Measurements from ENCODE around the gene ODAD4.
A peak's percentile ranks its signal among the peaks of the same experiment; 100 is the strongest.

The ODAD4 gene, protein sequence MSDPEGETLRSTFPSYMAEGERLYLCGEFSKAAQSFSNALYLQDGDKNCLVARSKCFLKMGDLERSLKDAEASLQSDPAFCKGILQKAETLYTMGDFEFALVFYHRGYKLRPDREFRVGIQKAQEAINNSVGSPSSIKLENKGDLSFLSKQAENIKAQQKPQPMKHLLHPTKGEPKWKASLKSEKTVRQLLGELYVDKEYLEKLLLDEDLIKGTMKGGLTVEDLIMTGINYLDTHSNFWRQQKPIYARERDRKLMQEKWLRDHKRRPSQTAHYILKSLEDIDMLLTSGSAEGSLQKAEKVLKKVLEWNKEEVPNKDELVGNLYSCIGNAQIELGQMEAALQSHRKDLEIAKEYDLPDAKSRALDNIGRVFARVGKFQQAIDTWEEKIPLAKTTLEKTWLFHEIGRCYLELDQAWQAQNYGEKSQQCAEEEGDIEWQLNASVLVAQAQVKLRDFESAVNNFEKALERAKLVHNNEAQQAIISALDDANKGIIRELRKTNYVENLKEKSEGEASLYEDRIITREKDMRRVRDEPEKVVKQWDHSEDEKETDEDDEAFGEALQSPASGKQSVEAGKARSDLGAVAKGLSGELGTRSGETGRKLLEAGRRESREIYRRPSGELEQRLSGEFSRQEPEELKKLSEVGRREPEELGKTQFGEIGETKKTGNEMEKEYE

DNA sequence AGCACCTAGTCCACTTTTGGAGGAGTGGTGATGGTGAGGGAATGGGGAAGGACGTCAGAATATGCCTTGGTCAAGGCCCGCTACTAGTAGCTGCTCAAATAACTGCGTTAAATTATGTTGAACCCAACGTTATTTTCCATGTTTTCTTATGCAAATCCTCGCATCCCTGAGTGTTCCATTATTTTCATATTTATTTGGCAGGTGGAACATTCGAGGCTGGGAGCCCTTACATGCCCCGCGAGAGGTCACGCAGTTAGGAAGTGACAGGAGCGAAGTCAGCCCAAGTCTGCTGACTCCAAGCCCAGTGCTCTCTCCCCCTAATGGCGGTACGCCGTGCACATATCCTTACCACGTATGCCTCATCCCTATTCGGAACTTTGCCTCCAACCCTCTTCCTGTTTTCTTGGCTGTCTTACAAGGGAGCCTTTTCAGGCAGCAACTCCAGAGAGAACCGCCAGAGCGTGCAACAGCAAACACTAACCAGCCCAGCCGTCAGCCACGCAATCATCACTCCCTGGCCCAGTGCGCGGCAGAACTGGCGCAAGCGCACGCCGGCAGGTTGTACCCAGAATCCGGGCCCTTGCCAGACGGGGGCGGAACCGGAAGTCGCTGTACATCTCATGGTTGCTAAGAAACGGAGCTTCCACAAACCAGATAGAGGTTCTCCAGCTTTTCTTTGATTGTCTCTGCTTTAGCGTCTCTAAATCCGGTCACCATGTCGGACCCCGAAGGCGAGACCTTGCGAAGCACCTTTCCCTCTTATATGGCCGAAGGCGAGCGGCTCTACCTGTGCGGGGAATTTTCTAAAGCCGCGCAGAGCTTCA lies at the start of gene ODAD4:
TSS of gene ODAD4 (plus strand) at position 609 of the 824 bp plus-strand sequence. CDS start at position 716, 107 bp downstream.
- peak; percentile 73 to 97 (median 92) for DNase-seq

DNA sequence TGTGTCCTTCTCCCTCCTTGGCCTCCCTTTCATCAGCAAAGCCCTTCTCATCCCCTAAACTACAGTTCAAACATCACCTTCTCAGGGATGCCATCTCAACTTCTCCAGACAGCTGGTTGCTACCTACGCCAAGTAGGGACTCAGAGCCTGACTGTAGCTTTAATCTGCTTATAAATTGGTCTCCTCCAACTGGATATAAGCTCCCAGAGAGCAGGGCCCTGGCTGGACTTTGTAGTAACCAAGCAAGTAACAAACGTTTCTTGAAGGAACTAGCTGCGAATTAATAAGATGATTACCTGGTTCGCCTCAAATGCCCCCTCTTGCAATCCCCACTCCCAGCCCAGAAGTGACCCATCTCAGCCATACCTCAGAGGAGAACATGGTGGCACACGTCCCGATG lies 47.7 kb upstream of the ODAD4 start:
- no peak for DNase-seq

DNA sequence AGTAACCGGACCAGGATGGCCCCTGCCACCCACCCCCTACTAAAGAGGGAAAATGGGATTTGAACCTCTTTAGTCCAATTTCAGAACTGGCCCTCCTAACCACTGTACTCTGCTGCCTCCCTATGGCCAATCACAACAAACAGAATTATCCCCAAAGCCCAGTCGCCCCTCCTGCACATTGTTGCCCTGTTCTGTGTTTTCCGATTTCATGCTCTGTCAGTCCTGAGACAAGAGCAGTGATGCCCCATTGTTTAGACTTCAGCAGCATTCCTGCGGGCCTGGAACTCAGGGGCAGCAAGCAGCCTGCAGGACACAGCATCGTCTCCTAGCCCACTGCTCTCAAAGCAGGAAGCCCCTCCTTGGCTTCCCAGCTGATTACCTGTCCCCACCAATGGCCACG lies 44.7 kb upstream of the ODAD4 start:
- DNase-seq, result peak in 2 of 58 donors; percentile 1 to 5

DNA sequence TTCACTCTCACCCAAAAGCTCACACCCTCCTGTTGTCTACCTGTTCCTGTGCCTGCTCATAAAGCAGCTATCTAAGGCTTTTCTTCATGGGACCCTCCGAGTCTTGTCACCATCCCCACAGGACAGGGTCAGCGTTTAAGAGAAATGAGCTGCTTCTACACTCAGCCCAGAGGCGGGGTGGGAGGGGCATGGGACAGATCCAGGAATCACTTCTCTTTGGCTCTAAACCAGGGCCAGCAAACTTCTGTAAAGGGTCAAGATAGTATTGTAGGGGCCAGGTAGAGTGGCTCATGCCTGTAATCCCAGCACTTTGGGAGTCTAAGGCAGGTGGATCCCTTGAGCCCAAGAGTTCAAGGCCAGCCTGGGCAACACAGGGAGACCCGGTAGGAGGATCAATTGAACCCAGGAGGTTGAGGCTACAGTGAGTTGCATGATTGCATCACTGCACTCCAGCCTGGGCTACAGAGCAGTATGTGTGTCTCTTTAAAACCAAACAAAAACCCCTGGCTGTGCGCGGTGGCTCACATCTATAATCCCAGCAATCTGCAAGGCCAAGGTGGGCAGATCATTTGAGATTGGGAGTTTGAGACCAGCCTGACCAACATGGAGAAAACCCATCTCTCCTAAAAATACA lies 42.0 kb upstream of the ODAD4 start:
- no peak for DNase-seq

DNA sequence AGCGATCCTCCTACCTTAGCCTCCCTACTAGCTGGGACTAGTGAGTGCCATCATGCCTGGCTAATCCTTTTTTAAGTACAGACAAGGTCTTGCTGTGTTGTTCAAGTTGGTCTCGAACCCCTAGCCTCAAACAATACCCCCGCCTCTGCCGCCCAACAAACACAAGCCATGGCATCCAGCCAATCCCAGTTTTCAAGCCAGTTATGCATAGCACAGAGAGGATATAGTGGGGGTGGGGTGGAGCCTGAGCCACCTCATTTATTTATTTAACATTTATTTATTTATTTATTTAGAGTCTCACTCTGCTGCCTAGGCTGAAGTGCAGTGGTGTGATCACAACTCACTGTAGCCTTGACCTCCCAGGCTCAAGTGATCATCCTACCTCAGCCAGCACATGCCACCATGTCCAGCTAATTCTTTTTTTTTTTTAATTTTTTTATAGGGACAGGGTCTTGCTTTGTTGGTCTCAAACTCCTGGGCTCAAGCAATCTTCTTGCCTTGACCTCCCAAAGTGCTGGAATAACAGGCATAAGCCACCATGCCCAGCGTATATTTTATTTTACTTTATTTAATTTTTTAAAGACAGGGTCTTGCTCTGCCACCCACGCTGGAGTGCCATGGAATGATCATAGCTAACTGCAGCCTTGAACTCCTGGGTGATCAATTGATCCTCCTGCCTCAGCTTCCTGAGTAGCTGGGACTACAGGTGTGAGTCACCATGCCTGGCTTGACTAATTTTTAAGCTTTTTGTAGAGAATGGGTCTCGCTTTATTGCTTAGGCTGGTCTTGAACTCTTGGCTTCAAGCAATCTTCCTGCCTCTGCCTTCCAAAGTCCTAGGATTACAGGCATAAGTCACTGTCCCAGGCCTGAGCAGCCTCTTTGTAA lies 39.0 kb upstream of the ODAD4 start:
- no peak for DNase-seq

DNA sequence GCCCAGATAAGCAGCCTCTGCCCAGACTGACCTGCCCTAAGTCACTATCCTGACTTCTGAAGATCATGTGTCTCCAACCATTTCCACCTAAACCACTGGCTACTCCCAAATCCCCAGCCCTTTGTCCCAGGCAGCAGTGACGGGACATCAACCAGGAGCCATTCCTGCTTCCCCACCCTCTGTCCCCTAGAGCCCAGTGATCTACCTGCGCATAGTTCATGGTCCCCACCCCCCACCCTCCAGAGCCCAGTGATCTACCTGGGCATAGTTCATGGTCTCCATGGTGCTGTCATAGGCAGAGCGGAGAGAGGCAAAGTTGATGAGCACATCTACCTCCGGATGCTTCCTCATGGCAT lies 38.4 kb upstream of the ODAD4 start:
- no peak for DNase-seq

DNA sequence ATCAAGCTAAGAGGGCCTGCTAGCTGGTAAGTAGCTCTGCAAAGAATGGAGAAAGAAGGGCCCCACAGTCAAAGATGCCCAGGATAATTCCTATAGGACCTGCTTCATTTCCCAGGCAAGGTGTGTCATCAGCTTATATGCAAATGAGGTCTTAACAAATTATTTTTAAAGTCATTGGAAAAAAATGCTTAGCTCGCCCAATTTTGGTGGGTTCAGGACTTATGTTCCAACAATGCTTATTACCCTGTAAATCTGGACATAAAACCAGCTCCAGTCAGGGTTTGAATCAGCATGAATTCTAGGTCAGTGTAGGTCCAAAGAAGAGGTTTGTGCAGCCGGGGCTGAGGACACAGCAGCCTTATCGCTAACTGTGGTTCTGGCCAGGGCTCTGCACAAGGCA lies 37.0 kb upstream of the ODAD4 start:
- DNase-seq, result no peak

DNA sequence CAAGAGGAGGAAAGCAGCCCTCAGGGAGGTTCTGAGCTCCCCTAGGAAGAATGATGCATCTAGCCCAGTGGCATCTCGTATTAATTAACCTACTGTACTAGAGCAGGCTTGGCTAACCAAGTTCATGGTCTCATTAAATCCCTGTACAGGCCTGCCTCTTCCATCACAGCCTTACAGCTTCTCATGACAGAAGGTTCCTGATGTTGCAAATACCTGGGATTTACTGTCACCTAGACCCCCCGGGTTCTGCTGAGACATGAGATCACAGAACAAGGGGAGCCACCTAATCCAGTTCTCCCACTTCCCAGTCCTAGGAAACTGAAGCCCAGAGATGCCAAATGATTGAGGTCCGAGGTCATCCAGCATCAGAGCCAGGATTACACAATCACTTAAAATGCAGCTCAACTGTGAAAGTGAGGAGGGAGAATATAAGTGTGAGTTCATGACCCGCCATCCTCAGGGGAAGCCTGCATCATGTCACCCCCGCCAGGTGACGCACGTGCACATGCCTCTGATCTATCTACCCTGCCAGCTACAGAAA lies 35.6 kb upstream of the ODAD4 start:
- DNase-seq, result no peak

DNA sequence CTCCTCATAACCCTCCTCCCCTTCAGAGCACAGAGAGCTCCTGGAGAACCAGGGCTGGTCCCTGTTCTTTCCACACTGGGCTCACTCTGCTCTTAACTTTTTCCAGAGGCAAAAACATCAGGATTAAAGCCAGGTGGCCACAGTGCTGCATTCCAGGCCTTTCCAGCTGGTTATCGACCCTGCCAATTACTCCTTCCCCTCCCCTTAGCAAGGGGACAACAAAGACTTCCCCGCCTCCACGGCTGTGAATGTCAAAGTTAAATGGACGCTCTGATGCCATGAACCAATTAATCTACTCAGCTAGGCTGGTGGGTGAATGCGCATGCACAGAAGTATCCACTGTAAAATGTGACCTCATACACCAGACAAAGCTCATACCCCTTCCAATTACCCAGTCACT lies 34.8 kb upstream of the ODAD4 start:
- DNase-seq, result peak in 1 of 58 donors; percentile 30

DNA sequence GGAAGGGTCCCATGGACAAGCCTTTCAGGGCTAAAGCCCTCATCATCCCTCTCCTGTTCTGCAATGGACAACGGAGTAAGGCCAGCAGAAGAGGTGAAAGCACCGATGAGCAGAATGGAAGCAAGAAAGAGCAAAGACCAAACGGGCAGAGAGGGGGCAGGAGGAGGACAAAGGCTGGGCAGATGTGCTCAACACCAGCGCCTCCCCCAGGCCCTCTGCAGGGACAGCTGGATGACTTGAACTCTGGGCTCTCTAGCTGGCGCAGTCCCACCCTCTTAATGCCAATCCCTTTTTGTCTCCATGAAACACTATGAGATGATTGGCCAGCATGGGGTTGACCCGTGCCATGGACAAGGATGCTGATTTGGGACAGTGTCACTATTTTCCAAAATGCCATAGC lies 33.7 kb upstream of the ODAD4 start:
- no peak for DNase-seq

DNA sequence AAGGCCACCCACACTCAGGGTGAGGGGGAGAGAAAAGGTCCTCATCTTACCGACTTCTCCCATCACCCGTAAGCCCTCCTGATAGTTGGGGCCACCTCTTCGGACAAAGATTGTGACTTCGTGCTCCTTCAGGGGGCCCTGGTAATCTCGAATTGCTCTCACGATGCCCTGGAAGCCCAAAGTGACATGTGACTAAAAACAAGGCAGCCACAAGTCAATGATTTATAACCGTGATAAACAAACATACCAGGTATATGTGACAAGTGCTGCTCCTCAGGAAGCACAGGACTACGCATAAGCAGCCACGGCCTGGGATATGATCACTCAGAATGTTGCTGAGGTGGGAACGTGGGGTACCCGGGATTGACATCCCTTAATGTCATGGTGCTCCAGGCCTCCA lies 28.8 kb upstream of the ODAD4 start:
- DNase-seq, result no peak

DNA sequence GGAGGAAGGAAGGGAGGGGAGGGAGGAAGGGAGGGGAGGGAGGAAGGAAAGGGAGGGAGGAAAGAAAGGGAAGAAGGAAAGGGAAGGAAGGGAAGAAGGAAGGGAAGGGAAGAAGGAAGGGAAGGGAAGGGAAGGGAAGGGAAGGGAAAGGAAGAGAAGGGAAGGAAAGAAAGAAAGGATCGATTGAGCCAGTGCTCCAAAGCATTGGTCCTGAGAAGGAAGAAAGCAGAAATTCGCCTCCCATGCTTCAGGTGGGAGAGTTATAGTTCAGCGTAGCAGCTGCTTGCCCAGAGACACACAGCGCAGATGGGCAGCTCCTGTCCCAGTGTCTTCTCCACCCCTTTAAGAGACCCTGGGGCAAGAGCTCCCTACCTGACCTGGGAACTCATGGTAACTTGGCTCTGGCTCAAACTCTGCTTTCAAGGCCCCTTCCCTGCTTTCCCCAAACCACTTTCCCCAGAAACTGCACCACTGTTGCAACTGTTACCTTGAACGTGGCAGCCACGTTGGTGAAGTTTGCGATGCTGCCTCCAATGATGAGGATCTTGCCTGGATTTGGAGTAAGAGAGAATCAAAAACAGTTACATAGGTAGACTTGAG lies 26.1 kb upstream of the ODAD4 start:
- no peak for DNase-seq

DNA sequence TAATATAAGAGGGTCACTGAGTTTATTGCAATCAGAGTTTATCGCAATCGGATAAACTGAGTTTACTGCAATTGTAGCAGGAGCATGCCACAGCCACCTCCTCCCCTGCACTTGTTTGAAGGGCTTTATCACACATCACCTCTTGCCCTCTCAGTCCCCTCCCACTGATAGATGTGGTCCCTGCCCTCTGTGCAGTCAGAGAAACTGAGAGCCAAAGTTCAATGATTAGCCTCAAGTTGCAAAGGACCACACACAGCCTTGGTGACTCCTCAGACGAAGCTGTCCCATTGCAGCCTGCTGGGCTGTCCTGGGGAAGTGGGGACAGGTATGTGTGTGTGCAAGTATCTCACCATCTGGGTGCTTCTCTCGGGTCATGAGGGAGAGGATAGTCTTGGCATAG lies 25.2 kb upstream of the ODAD4 start:
- DNase-seq, result no peak

DNA sequence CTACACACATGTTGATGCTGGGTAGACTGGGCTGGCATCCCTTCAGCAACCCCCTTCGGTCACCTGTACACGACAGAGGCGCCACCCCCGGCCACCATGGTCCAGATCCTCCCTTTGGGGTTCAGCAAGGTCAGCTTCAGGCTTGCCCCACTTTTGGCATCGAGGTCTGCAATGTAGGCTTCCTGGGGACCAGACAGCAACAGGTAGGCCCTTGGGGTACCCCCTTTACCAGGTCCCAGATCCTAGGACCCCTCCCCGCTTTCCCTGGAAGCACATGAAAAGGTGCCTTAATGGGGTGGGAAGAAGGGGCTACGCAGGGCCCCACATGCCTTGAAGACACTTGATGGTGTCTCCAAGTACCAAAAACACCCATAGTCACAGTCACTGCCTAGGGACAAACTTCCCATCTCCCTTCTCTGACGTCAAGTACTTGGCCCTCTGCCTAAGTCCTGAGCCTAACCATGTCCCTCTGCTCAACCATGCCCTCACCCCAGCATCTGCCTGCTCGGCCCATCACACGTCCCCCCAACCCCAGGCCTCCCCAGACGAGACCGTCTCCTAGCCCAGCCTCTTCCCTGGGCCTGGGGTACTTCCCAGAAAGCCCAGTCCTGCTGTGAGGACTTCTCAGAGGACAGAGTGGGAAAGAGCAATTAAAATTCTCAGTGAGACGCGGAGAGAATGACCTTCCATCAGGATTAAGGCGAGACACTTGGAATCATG lies 23.8 kb upstream of the ODAD4 start:
- DNase-seq, result peak in 3 of 58 donors; percentile 2 to 5 (median 2)

DNA sequence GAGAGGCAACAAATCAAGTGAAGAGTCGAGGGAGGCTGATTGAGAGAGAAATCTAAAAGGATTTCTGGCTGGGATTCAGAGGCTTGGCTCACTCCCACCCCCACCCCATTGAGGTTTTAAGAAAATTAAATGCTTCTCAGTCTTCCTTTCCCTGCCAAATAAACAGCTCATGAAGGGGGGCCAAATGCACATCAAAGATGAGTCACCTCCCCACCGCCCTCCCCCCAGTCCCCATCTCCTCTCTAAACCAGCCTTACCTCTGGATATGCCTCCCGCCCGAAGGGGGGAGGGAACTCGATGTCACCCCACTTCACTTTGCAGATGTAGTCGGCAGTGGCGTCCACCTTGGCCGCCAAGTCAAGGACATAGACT lies 23.2 kb upstream of the ODAD4 start:
- peak in 3 of 58 donors; percentile 4 to 18 (median 9) for DNase-seq

DNA sequence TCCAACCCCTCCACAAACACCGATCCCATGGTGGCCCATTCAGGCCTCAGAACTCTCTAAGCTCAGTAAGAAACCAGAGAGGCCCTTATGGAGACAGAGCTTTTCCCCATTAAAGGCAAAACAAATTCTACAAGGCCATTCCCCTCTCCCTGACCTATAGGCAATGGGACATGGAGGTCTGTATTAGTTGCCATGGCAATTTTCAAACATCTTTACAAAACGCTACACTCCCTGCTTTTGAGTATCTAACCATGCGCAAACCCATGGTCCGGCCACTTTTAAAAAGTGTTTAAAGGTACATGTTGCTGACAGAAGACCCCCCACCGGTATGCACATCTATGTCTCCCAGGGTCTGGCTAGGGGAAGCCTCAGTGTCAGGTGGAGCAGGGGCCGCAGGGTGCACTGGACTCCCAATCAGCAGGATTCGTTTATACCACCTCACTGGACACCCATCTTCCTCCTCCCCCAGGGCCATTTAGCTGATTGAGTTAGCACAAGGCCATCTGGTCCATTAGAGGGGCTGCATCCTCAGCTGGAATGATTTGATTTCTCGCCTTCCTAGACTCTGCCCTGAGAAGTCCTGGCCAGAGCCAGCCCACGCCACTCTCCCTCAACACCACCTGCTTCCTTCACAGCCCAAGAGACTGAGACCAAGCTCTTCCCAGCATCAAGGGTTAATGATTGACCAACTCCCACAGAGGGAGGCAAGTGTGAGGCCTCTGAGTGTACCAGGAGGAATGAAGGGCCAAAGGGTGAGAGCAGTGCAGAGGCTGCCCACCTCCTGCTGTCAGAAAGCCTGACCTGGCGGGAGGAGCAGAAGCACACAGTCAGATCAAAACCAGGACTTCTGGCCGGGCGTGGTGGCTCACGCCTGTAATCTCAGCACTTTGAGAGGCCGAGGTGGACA lies 22.5 kb upstream of the ODAD4 start:
- no peak for DNase-seq

DNA sequence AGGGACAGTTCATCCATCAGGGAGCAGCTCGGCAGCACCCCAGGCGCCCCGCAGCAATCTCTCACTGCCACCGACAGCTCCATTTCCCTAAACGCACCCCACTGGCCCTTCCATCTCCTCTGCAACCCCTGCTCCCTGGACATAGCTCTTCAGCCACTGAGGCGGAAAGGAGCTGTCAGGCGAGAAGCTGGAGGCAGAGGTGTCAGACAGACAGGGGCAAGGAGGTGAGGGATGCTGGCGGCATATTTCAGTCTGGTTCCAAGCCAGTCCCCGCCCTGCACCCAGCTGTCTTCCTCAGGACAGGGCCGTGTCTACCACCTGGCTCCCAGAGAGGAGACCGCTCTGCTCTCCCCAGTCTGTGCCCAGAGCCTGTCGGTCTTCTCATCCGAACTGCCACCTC lies 21.3 kb upstream of the ODAD4 start:
- DNase-seq, result no peak

Data from anterior cingulate cortex (tissue), 58 donors.